Mesenchymal stem cell (in vitro differentiated cells and primary cell): ENCODE data around the gene MOG.

ENCODE experiments used
- DNase-seq: peaks from one replicate; pipeline ENCODE4 v3.0.0-alpha.2; 2013
- H2AFZ ChIP-seq: one replicate; pipeline ENCODE4 v1.6.1; 2013; ENCODE audit warnings: low read depth, mild to moderate bottlenecking, control low read depth, inconsistent platforms, low read length, moderate library complexity
- H2AK5ac ChIP-seq: 2 replicates; pipeline ENCODE4 v1.6.1; 2013; ENCODE audit warnings: low read length, moderate library complexity, mild to moderate bottlenecking, inconsistent platforms; ENCODE audit not compliant: severe bottlenecking
- H2BK120ac ChIP-seq: one replicate; pipeline ENCODE4 v1.6.1; 2013; ENCODE audit warnings: low read depth, mild to moderate bottlenecking, inconsistent platforms, low read length, moderate library complexity
- H2BK12ac ChIP-seq, 2 experiments: one replicate each; pipeline ENCODE4 v1.6.1; 2013; ENCODE audit warnings: inconsistent platforms in 2 of 2, low read length in 2 of 2, mild to moderate bottlenecking in 2 of 2, moderate library complexity in 2 of 2, control low read depth in 1 of 2
- H2BK15ac ChIP-seq: one replicate; pipeline ENCODE4 v1.6.1; 2013; ENCODE audit warnings: mild to moderate bottlenecking, low read depth, inconsistent platforms; ENCODE audit not compliant: poor library complexity, severe bottlenecking
- H2BK5ac ChIP-seq: 2 replicates; pipeline ENCODE4 v1.6.1; 2013; ENCODE audit warnings: low read depth, mild to moderate bottlenecking, low read length, control low read depth, inconsistent platforms; ENCODE audit not compliant: poor library complexity, severe bottlenecking
- H3K14ac ChIP-seq, 2 experiments: one replicate each; pipeline ENCODE4 v1.6.1; 2013; ENCODE audit warnings: inconsistent platforms in 2 of 2, low read length in 2 of 2, control low read depth in 1 of 2, mild to moderate bottlenecking in 1 of 2, moderate library complexity in 1 of 2
- H3K18ac ChIP-seq, 2 experiments: one replicate each; pipeline ENCODE4 v1.6.1; 2013; ENCODE audit warnings: inconsistent platforms in 2 of 2, low read length in 2 of 2, control low read depth in 1 of 2, low read depth in 1 of 2, mild to moderate bottlenecking in 1 of 2
- H3K23ac ChIP-seq, 2 experiments: one replicate each; pipeline ENCODE4 v1.6.1; 2013; ENCODE audit warnings: inconsistent platforms in 2 of 2, low read length in 2 of 2, mild to moderate bottlenecking in 2 of 2, moderate library complexity in 2 of 2, control low read depth in 1 of 2
- H3K27ac ChIP-seq: 2 replicates; pipeline ENCODE4 v1.5.1; 2013; ENCODE audit warnings: mild to moderate bottlenecking, moderate library complexity, low read length, control low read depth, inconsistent platforms; ENCODE audit not compliant: poor library complexity, severe bottlenecking
- H3K27me3 ChIP-seq, 2 experiments: 2 replicates each; pipeline versions ENCODE4 v1.6.1 to v1.7.0; 2013; ENCODE audit warnings: low read length in 2 of 2, mild to moderate bottlenecking in 2 of 2, moderate library complexity in 2 of 2, control low read depth in 1 of 2, inconsistent platforms in 1 of 2; ENCODE audit not compliant: control insufficient read depth in 1 of 2, insufficient read depth in 1 of 2
- H3K36me3 ChIP-seq, 2 experiments: 2 replicates each; pipeline versions ENCODE4 v1.6.1 to v1.7.0; 2013; ENCODE audit warnings: low read length in 2 of 2, control low read depth in 1 of 2, inconsistent platforms in 1 of 2, low read depth in 1 of 2, mild to moderate bottlenecking in 1 of 2; ENCODE audit not compliant: insufficient read depth in 2 of 2, control insufficient read depth in 1 of 2
- H3K4ac ChIP-seq, 2 experiments: one replicate each; pipeline ENCODE4 v1.6.1; 2013; ENCODE audit warnings: inconsistent platforms in 2 of 2, low read length in 2 of 2, mild to moderate bottlenecking in 2 of 2, moderate library complexity in 2 of 2, control low read depth in 1 of 2, low read depth in 1 of 2
- H3K4me1 ChIP-seq: 2 replicates; pipeline ENCODE4 v1.6.1; 2013; ENCODE audit warnings: low read depth, low read length, control low read depth; ENCODE audit not compliant: control insufficient read depth, insufficient read depth
- H3K4me2 ChIP-seq: 2 replicates; pipeline ENCODE4 v1.6.1; 2013; ENCODE audit warnings: low read length, mild to moderate bottlenecking, inconsistent platforms; ENCODE audit not compliant: poor library complexity, severe bottlenecking
- H3K4me3 ChIP-seq, 2 experiments: 2 replicates each; pipeline versions ENCODE4 v1.5.1 to v1.7.0; 2013; ENCODE audit warnings: low read length in 2 of 2, mild to moderate bottlenecking in 2 of 2, control low read depth in 1 of 2, low read depth in 1 of 2; ENCODE audit not compliant: insufficient read depth in 1 of 2
- H3K79me1 ChIP-seq: replicated peaks from 2 replicates; pipeline ENCODE4 v1.6.1; 2013; ENCODE audit warnings: mild to moderate bottlenecking, control low read depth, low read length, inconsistent platforms; ENCODE audit not compliant: poor library complexity, severe bottlenecking
- H3K9ac ChIP-seq: 2 replicates; pipeline ENCODE4 v1.7.0; 2013; ENCODE audit warnings: mild to moderate bottlenecking, low read length, moderate library complexity
- H3K9me3 ChIP-seq: 2 replicates; pipeline ENCODE4 v1.7.0; 2013; ENCODE audit warnings: mild to moderate bottlenecking, low read length; ENCODE audit not compliant: control insufficient read depth
- H4K8ac ChIP-seq: one replicate; pipeline ENCODE4 v1.6.1; 2013; ENCODE audit warnings: inconsistent platforms, mild to moderate bottlenecking, low read length, moderate library complexity
- H4K91ac ChIP-seq: one replicate; pipeline ENCODE4 v1.6.1; 2013; ENCODE audit warnings: mild to moderate bottlenecking, low read length, inconsistent platforms
- whole genome bisulfite sequencing: methylation state at CpG from one replicate; pipeline ENCODE4 v1.1.7; 2013; ENCODE audit warnings: mixed read lengths; 5-methylcytosine and 5-hydroxymethylcytosine counted together

The MOG gene

GRCh38 chr6:29676981-29677601 lies 20.2 kb downstream of the MOG start:
- Histone ChIP-seq H3K27ac (peak overlapping the region; percentile 49), H3K4me2 (no peak overlapping the region), H3K4me1 (peaks cover 2% of the 10 kb centered on the region), H3K4ac (no peak overlapping the region), H4K8ac (no peak overlapping the region), H3K18ac (no peak overlapping the region), H2BK120ac (no peak overlapping the region), H2BK5ac (no peak overlapping the region), H2AFZ (no peak overlapping the region), H4K91ac (no peak overlapping the region), H3K14ac (no peak overlapping the region), H3K9me3 (no peaks in the 10 kb centered on the region), H2BK12ac (no peak overlapping the region), H3K9ac (no peak overlapping the region), H3K23ac (no peak overlapping the region), H3K27me3 (peaks cover 0 to 37% of the 10 kb centered on the region in 2 experiments), H3K79me1 (no peaks in the 10 kb centered on the region), H2AK5ac (no peak overlapping the region), H3K4me3 (no peak overlapping the region), H3K36me3 (no peaks in the 10 kb centered on the region), H2BK15ac (no peak overlapping the region)
- DNase-seq, result no peak
- WGBS, result 45% methylated on average over 2 of the region's 2 CpGs

- Histone ChIP-seq H2BK12ac (no peak overlapping the region), H3K4me3 (no peak overlapping the region), H4K91ac (no peak overlapping the region), H3K4me2 (no peak overlapping the region), H3K18ac (no peak overlapping the region), H2BK5ac (no peak overlapping the region), H3K27ac (peak overlapping the region; percentile 12), H3K27me3 (peaks cover 0 to 31% of the 10 kb centered on the region in 2 experiments), H3K4me1 (peaks cover 2% of the 10 kb centered on the region), H3K79me1 (no peaks in the 10 kb centered on the region), H3K36me3 (no peaks in the 10 kb centered on the region), H3K9me3 (no peaks in the 10 kb centered on the region), H2BK15ac (no peak overlapping the region), H3K23ac (no peak overlapping the region), H3K14ac (no peak overlapping the region), H3K4ac (no peak overlapping the region), H3K9ac (no peak overlapping the region), H2BK120ac (no peak overlapping the region), H2AK5ac (no peak overlapping the region), H4K8ac (no peak overlapping the region), H2AFZ (no peak overlapping the region)
- DNase-seq, result no peak
- 86% methylated on average over 2 of the region's 5 CpGs for WGBS
Measured at GRCh38 chr6:29678114-29678513, 21.2 kb downstream of the MOG start.

GRCh38 chr6:29679962-29680361 lies 23.1 kb downstream of the MOG start:
- Histone ChIP-seq H3K9me3 (peaks cover 1% of the 10 kb centered on the region), H4K91ac (no peak overlapping the region), H3K4me1 (peaks cover 2% of the 10 kb centered on the region), H2AK5ac (no peak overlapping the region), H3K27me3 (peaks cover 0 to 28% of the 10 kb centered on the region in 2 experiments), H2BK120ac (no peak overlapping the region), H2BK15ac (no peak overlapping the region), H3K4me2 (no peak overlapping the region), H3K27ac (no peak overlapping the region), H2BK12ac (no peak overlapping the region), H3K79me1 (no peaks in the 10 kb centered on the region), H3K23ac (no peak overlapping the region), H3K14ac (no peak overlapping the region), H3K4me3 (no peak overlapping the region), H2BK5ac (no peak overlapping the region), H3K4ac (no peak overlapping the region), H3K18ac (no peak overlapping the region), H3K9ac (no peak overlapping the region), H4K8ac (no peak overlapping the region), H3K36me3 (no peaks in the 10 kb centered on the region), H2AFZ (no peak overlapping the region)
- DNase-seq, result no peak
- 93% methylated on average over 13 of the region's 13 CpGs for WGBS

DNA sequence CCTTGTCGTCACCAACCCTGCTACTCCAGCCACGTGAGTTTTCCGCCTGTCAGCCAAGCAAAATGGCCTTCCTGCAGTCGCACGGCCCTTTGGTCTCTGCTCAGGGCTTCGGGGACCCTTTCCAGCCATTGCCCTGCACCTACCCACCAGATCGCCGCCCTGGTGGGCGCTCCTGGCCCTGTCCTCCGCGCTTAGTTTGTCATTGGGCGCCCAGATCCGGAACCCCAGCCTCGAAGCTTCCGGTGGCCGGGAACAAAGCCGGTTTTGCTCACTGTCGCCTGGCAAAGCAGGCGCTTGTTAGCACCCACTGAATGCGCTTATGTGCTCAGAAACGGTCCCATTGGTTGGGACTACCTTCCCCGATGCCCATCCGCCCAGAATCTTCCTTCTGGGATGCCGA lies 23.5 kb downstream of the MOG start:
- H3K79me1 ChIP-seq, result no peaks in the 10 kb centered on the region
- H2BK12ac ChIP-seq, result no peak overlapping the region
- H3K9me3 ChIP-seq, result peaks cover 6% of the 10 kb centered on the region
- H3K27me3 ChIP-seq, result peaks cover under 1 to 30% of the 10 kb centered on the region in 2 experiments
- no peak overlapping the region for H2BK15ac ChIP-seq
- H3K4me3 ChIP-seq, result no peak overlapping the region
- H2BK5ac ChIP-seq, result no peak overlapping the region
- no peak overlapping the region for H2AFZ ChIP-seq
- peaks cover 2% of the 10 kb centered on the region for H3K4me1 ChIP-seq
- H3K36me3 ChIP-seq, result no peaks in the 10 kb centered on the region
- H3K4me2 ChIP-seq, result no peak overlapping the region
- H4K91ac ChIP-seq, result no peak overlapping the region
- H2BK120ac ChIP-seq, result no peak overlapping the region
- 88% methylated on average over 24 of the region's 24 CpGs for WGBS
- no peak overlapping the region for H3K23ac ChIP-seq
- H3K14ac ChIP-seq, result no peak overlapping the region
- H3K4ac ChIP-seq, result no peak overlapping the region
- H3K18ac ChIP-seq, result no peak overlapping the region
- H2AK5ac ChIP-seq, result no peak overlapping the region
- DNase-seq, result no peak
- H4K8ac ChIP-seq, result no peak overlapping the region
- H3K27ac ChIP-seq, result no peak overlapping the region
- no peak overlapping the region for H3K9ac ChIP-seq
